Stimulated activated CD4-positive, alpha-beta T cell treated with anti-CD3 and anti-CD28 coated beads, Interleukin-1b, Interleukin-23, amount 100 ng/mL, for 48 hours (primary cell): ENCODE measurements around the gene SKAP1.
"Not testable (repeated sequence)": the region's sequence is repeated elsewhere in the genome, so short reads cannot be mapped to it uniquely, and the experiment has no call there.

Source experiments
- DNase-seq: peaks from one replicate; pipeline ENCODE4 v3.0.0-alpha.2; 2020

SKAP1 gene

DNA sequence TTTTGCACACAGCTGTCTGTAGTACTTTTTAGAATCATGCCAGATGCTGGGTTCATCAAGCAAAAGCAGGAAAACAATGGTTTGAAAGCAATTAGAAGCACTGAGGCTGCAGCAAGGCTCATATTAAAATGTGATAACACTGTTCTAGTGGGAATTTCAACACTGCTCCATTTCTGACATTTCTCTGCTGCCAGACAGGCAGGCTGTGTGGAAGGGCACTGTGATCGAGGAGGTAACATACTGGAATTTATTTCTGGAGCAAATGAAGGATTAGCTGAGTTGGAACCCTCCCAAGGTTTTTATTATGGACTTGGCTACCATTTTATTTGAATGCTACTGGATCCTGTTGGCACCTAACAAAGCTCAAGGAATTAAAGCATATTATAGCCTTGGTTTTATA, 66.9 kb downstream of the SKAP1 start:
- no peak for DNase-seq

DNA sequence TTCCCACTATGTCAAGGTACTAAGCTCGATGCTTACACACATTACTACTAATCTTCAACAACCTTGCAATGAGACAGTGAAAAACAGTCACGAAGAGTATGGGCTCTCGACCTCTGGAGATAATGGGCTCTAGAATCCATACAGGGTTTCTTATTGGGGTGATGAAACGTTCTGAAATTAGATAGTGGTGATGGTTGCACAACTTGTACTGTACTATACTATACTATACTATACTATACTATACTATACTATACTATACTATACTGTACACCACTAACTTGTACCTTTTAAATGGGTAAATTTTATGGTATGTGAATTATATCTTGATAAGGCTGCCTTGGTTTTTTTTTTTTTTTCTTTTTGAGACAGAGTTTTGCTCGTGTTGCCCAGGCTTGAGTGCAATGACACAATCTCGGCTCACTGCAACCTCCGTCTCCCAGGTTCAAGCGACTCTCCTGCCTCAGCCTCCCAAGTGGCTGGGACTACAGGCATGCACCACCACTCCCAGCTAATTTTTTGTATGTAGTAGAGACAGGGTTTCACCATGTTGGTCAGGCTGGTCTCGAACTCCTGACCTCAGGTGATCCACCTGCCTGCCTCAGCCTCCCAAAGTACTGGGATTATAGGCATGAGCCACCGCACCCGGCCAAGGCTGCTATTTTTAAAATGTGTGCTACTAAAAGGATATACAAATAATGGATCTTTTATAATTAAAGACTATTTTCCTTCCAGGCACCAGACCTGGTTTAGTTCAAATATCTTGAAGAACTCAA, 69.0 kb downstream of the SKAP1 start:
- DNase-seq = not testable (repeated sequence)

DNA sequence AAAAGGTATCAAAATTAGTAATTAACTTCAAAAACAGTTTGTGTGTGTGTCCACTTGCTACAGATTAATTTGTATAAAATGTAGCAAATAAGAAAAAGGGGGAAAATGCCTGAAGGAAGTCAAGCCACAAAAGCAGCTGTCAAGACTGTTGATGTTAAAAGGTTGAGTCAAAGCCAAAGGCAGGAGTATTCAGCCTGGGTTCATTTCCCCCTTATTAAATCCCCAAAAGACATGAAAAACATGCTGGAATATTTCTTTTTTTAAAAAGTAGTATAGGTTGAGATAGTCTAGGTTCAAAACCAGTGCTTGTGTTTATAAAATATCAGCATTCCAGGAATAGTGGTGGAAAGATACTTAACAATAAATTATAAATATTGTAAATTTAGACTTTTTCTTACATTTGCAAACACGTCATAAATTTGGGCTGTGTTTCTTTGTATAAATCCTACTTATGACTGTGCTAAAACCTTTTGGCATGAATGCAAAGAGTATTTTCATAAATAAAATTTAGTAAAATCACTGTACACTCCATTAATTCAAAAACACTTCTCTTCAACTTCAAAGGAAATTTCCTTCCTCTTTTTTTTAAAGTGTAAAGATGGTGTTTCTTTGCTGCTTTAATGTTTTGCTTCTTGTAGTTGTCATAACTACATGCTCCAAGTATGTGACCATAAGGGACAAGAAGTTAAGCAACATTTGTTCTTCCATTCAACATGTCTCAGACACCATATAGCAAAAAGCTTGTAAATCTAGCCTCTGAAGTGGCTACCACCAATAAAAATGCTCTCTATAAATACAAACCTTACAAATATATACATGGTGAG, 72.0 kb downstream of the SKAP1 start:
- no peak for DNase-seq

GRCh38 chr17:48356866-48357265, 73.1 kb downstream of the SKAP1 start:
- DNase-seq = no peak

DNA sequence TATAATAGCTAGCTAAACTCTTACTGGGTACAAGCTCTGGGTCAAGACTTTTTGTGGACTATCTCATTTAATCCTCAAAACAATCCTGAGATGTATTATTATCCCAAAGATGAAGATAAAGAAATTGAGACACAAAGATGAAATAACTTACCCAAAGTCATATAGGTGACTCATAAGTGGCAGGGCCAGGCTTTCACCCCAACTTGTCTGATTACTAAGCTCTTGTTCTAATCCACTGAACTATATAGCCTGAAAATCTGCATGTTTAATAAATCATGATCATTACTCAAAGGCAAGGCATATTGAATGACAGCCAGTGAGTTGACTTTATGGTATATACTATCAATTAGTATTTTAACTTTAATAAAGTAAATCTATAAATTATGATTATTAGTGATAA, 77.4 kb downstream of the SKAP1 start:
- DNase-seq = peak; percentile 8

- no peak for DNase-seq
Observed at GRCh38 chr17:48351911-48352332, 78.1 kb downstream of the SKAP1 start.

GRCh38 chr17:48348352-48348751, 81.7 kb downstream of the SKAP1 start:
- no peak for DNase-seq

GRCh38 chr17:48347177-48347576, 82.8 kb downstream of the SKAP1 start:
- no peak for DNase-seq

DNA sequence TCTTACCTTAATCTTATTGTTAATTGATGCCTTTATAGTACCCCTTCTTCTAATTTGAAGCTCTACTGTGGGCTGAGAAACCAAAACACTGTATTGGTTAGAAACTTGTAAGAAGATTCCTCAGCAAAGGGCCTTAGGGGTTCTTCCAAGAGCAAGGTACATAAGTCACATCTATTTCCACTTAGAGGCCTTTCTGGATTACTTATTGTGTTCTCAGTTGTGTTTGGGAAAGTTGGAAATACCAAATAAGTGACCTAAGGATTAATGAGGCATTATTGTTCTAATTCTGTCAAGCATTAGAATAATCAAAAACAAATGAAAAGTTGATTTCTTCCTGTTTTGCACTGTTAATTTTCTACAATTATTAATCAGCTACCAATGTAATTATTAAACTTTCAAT, 85.8 kb downstream of the SKAP1 start:
- no peak for DNase-seq

DNA sequence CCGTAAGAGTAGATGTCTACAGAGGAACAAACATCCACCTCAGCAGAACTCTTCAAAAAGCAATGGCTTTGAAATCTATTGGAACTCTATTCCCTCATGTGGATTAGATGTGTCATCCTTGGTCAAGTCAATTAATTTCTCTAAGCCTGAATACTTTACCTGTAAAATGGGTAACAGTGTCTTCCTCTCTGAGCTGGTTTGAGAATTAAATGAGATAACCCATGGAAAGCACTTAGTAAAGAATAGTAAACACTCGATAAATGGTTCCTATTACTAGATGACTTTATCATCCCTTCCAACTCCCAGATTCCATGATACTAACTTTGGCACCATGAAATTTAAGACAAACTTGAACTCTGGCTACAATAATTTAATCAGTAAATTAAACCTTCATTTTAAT, 89.1 kb downstream of the SKAP1 start:
- DNase-seq = no peak

DNA sequence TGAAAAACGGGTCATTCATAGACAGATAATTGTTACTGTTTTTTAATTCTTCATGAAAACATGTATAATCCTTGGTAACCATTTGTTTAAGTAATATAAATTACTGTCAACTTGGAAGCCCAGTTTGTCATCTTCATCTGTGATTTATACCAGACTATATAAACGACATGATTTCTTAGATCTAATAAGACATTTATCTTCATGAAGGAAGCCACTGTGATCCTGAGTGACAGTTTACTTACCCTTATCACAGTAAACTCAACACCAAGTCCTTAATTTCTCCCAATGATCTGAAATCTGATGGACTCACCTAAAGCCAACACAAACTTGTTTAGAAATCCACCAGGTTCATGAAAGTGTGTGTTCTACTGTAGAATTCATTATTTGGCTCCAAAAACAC, 91.3 kb downstream of the SKAP1 start:
- DNase-seq = no peak

DNA sequence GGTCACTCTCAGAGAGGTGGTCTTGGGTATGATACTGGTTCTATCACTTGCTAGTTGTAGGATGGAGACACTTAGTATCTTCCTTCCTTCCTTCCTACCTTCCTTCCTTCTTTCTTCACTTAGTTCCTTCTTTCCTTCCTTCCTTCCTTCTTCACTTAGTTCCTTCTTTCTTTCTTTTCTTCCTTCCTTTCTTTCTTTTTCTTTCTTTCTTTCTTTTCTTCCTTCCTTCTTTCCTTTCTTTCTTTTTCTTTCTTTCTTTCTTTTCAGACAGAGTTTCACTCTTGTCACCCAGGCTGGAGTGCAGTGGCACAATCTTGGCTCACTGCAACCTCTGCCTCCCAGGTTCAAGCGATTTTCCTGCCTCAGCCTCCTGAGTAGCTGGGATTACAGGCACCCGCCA, 92.1 kb downstream of the SKAP1 start:
- DNase-seq = not testable (repeated sequence)

- no peak for DNase-seq
Observed at GRCh38 chr17:48336986-48337385, 93.0 kb downstream of the SKAP1 start.

GRCh38 chr17:48335858-48336500, 94.0 kb downstream of the SKAP1 start:
- no peak for DNase-seq

DNA sequence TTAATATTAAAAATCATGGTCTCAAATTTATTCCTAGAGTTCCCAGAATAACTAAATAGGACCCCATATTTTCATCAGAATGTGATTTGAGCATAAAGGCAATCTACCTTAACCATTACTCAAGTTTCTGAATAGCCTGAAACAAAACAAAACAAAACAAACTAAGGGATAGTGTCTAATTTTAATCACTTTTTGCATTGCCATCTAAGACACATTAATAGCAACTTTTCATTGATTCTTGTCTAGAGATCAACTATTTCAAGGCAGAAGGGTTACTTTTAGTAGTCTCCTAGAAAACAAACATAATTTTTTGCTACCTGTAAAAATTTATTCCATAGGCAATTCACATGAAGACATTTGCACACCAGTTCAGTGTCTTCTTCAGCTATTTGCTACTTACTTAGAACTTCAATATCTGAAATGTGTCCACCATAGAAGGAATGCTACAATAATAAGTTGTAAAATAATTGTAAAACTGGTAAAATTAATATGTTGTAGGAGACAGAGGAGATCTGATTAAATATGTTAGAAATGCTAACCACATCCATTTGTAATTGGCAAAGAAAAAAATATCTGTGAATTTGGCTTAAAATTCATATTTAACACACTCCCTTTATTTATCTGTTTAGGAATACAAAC, 94.7 kb downstream of the SKAP1 start:
- DNase-seq = no peak

- no peak for DNase-seq
Observed at GRCh38 chr17:48333034-48333530, 96.9 kb downstream of the SKAP1 start.

GRCh38 chr17:48330887-48331286, 99.1 kb downstream of the SKAP1 start:
- DNase-seq = no peak

DNA sequence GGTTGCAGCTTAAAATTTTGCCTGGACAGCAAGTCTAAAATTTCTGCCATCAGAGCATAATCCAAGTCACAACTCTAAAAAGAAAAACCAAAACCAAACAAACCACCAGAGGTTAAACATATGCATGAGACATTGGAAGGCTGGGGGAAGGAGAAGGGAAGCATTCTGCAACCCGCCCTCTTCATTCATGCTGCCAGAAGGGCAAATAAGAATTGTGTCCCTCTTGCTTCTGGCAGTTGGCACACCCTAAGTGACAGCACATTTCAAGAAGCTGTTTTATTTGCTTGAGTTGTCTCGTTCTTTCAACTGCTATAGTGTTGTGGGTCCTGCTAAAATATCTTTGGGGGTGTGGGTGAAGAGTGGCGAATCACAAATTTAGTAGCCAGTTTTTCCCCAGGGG, 99.6 kb downstream of the SKAP1 start:
- DNase-seq = no peak

DNA sequence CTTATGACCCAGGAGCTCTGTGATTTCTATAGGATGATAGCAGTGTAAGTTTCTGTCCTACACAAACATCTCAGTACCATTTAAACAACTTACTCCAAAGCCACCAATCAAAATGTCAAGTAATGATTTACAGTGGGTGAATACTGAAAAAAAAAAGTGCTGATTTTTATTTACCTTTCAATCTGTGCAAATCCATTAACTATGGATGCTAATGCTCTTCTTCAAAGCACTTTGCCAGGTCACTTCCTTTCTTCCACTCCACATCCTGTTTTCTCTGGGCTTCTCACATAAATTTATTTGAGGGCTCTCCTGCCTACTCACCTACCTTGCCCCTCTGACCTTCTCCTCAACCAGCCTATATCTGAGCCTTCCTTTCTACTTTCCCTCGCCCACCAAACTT, 101.6 kb downstream of the SKAP1 start:
- no peak for DNase-seq

GRCh38 chr17:48326310-48326709, 103.7 kb downstream of the SKAP1 start:
- DNase-seq = no peak

DNA sequence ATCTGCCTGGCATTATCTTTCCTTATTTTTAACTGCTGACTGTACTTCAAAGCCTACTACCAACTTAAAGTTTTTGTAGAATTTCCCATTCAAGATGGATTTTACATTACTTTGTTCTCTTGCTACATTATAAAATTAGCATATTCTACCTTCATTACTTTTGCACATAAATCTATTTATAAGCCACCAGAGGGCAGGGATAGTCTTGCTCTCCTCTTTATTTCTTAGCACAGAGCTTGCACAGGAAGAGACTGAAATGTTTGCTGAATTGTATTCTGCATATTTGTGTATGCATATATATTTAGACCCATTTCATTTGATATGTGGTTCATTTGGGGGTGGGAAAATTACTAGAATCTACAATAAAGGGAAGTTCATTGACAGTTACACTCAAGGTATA, 108.0 kb downstream of the SKAP1 start:
- no peak for DNase-seq

- no peak for DNase-seq
Observed at GRCh38 chr17:48317732-48318131, 112.3 kb downstream of the SKAP1 start.

DNA sequence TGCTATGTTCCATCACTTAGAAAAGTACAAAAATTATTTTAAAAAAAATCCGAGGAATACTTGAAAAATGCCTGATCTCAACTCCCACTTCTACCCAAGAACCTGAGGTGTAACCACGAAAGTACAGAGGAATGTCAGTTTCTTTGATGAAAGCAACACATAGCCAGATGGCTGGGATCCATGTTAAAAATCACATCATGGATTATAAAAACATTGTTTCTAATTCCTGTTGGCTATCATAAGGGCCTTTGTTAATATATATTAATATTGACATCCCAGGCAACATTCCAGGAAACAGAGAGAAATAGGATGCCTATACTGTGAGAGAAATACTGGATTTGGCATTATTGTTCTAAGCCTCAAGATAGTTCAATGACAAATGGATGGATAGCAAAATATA, 115.3 kb downstream of the SKAP1 start:
- no peak for DNase-seq
